ENCODE measurements around the gene CDC42BPA.

CDC42BPA gene

GRCh38 chr1:226991920-226992319 lies 326.4 kb downstream of the CDC42BPA start:
- DNase-seq (ENCODE audit: insufficient read length, low spot score): no peak
- FAIRE-seq: no peak
- TF ChIP-seq CTCF (IDR thresholded peaks at IDR 0.05; ENCODE audit: insufficient read depth, missing control alignments): no peak

- no peak for FAIRE-seq
- no peak for DNase-seq (ENCODE audit: insufficient read length, low spot score)
- TF ChIP-seq CTCF (IDR thresholded peaks at IDR 0.05; ENCODE audit: insufficient read depth, missing control alignments): no peak
Observed at GRCh38 chr1:226990133-226990716, 328.1 kb downstream of the CDC42BPA start.

- no peak for DNase-seq (ENCODE audit: insufficient read length, low spot score)
- no peak for TF ChIP-seq CTCF (IDR thresholded peaks at IDR 0.05; ENCODE audit: insufficient read depth, missing control alignments)
Observed at GRCh38 chr1:226989085-226989920, 329.0 kb downstream of the CDC42BPA start.

GRCh38 chr1:226988334-226988666 lies 330.0 kb downstream of the CDC42BPA start:
- no peak for TF ChIP-seq CTCF (IDR thresholded peaks at IDR 0.05; ENCODE audit: insufficient read depth, missing control alignments)
- no peak for FAIRE-seq
- DNase-seq (ENCODE audit: insufficient read length, low spot score): peak; percentile 51

More at GRCh38 chr1:226989085-226989920, 329.0 kb downstream of the CDC42BPA start:
- no peak for FAIRE-seq

- DNase-seq (ENCODE audit: insufficient read length, low spot score) (no peak), FAIRE-seq (no peak)
- no peak for TF ChIP-seq CTCF (IDR thresholded peaks at IDR 0.05; ENCODE audit: insufficient read depth, missing control alignments)
Observed at GRCh38 chr1:226987623-226988333, 330.5 kb downstream of the CDC42BPA start.

- no peak for FAIRE-seq
- no peak for DNase-seq (ENCODE audit: insufficient read length, low spot score)
- no peak for TF ChIP-seq CTCF (IDR thresholded peaks at IDR 0.05; ENCODE audit: insufficient read depth, missing control alignments)
Observed at GRCh38 chr1:226987179-226987536, 331.1 kb downstream of the CDC42BPA start.
